GM18867 (cell line): ENCODE results near the gene C16orf90.
"Not testable (repeated sequence)": the region's sequence is repeated elsewhere in the genome, so short reads cannot be mapped to it uniquely, and the experiment has no call there.

Experiments used
- ATAC-seq: cut with Tn5 transposase; IDR thresholded peaks from one replicate; pipeline ENCODE4 v1.9.1; 2021; ENCODE audit warnings: mild to moderate bottlenecking, moderate library complexity; ENCODE audit not compliant: unreplicated experiment

The C16orf90 gene

DNA sequence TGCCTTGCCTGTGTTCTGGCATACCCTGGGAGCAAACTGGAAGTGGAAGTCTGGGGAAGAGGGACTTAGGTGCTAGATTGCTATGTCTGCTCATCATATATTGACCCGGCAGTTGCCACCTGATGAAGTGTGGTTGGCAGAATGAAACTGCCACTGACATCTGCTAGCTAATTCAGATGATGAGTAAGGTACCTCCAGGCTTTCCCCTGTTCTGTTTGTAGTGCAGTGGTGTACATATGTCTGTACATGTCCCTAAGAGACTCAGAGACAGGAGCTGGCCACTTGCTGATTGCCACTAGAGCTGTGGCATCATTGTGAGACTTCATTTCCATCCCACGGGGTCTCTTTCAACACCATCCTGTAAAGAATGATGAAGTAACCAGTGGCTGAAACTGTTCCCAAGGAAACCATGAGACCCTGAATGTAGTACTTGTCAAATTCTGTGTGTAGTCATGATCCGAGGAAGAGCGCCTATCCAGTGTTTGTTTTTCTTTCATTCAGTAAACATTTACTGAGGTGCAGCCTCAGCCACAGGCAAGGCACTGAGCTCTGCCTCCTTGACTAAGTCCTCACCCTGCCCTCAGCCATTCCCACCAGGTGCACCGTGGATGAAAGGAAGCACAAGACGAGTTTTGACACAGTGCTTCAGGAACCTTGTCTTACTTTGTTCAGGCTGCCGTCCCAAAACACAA lies 18.7 kb upstream of the C16orf90 start:
- ATAC-seq, result no peak

- no peak for ATAC-seq
Observed at GRCh38 chr16:3511286-3512180, 16.2 kb upstream of the C16orf90 start.

GRCh38 chr16:3510416-3510815 lies 15.1 kb upstream of the C16orf90 start:
- ATAC-seq, result no peak

DNA sequence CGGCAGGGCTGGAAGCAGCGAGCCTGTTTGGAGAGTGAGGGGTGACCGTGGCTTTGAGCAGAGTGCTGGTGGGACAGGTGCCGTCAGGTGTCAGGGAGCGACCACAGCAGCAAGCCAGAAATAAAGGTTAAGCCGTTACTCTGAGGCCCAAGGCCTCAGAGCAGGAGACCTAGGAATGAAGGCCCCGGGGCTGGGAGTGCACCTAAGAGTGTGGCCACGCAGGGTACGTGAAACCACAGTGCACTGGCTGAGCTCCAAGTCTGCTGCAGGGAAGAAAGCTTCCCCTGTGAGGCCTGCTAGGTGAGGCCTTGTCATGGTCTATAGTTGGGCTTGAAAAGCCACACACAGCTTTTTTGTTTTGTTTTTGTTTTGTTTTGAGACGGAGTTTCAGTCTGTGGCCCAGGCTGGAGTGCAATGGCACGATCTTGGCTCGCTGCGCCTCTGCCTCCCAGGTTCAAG lies 14.2 kb upstream of the C16orf90 start:
- peak; percentile 71 for ATAC-seq

DNA sequence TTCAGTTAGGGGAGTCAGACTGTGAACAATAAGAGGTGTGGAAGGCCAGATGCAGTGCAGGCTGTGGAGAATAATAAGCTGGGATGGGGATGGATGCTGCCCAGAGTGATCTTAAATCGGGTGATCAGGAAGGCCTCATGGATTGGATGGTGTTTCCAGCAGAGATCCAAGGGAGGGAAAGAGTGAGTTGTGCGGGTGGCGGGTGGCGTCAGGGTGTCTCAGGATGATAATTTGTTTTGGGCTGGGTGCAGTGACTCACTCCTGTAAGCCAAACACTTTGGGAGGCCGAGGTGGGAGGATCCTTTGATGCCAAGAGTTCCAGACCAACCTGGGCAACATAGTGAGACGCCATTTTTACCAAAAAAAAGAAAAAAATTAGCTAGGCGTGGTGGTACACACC lies 13.4 kb upstream of the C16orf90 start:
- ATAC-seq, result no peak

- no peak for ATAC-seq
Observed at GRCh38 chr16:3503523-3503922, 8.2 kb upstream of the C16orf90 start.

DNA sequence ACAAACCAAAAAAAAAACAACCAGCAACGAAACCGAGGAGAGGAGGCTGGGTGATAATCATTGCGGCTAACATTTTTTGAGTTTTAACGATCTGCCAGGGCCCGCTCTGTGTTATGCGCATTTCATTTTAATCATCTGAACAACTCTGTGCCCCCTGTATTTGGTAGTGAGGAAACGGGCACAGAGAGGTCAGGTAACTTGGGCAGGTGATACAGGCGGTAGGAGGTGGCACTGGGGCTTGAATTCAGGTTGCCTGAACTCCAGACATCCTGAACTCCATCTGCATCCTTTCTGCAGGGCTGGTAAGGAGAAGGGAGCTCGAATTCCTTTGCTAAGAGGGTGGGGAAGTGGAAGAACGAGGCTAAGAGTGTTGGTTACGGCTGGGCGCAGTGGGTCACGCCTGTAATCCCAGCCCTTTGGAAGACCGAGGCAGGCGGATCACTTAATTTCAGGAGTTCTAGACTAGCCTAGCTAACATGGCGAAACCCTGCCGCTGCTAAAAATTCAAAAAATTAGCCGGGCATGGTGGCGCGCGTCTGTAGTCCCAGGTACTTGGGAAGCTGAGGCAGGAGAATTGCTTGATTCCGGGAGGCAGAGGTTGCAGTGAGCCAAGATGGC lies 6.6 kb upstream of the C16orf90 start:
- ATAC-seq, result no peak

- ATAC-seq, result not testable (repeated sequence)
Observed at GRCh38 chr16:3501412-3501761, 6.1 kb upstream of the C16orf90 start.

- no peak for ATAC-seq
Observed at GRCh38 chr16:3498988-3499387, 3.7 kb upstream of the C16orf90 start.

- ATAC-seq, result no peak
Observed at GRCh38 chr16:3497771-3498170, 2.5 kb upstream of the C16orf90 start.

- ATAC-seq, result no peak
Observed at GRCh38 chr16:3496386-3496785, 1.1 kb upstream of the C16orf90 start.

DNA sequence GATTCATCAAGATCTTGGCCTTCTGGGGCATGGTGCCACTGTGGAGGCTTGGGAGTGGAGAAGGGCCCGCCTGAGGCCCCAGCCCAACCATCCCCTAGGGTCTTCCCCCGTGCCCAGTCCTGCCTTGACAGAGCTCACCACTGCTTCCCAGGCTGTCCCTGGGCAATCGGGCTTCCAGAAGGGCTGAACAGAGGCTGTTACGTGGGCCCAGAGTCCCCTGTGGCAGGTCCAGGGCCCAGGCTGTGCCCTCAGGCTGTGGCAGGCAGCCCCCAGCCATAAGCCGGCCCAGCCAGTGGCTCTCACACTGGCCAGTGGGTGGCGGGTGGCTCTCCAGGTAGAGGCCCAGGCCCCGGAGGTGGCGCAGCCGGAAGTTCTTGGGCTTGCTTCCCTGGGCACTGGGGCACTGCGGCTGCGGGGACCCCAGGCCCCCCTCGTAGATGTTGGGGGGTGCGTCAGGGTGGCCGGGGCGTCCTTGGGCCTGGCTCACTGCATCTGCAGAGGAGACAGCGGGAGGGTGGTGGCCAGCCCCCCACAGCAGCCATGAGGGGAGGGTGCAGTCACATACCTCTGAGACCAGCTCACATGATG lies 809 bp downstream of the C16orf90 start:
- no peak for ATAC-seq

DNA sequence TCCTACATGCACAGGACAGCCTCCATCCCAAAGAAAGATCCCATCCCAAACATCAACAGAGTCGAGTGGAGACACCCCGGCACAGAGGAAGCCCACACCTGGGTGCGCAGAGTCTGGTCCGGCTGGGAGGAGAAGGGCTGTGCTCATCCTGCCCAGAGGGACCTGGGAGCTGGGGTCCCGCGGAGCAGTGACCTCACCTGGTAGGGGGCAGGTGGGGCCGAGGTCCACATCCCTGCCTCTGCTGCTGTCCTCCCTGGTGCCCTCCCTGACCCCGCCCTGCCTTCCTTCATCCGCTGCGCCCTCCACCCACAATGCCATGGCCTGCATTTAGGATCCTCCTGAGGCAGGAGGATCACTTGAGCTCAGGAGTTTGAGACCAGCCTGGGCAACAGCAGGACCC lies 2.9 kb downstream of the C16orf90 start:
- ATAC-seq, result no peak

GRCh38 chr16:3490911-3491629 lies 4.2 kb downstream of the C16orf90 start:
- no peak for ATAC-seq

GRCh38 chr16:3488801-3489200 lies 6.5 kb downstream of the C16orf90 start:
- ATAC-seq, result no peak

- no peak for ATAC-seq
Observed at GRCh38 chr16:3487521-3488410, 7.5 kb downstream of the C16orf90 start.

DNA sequence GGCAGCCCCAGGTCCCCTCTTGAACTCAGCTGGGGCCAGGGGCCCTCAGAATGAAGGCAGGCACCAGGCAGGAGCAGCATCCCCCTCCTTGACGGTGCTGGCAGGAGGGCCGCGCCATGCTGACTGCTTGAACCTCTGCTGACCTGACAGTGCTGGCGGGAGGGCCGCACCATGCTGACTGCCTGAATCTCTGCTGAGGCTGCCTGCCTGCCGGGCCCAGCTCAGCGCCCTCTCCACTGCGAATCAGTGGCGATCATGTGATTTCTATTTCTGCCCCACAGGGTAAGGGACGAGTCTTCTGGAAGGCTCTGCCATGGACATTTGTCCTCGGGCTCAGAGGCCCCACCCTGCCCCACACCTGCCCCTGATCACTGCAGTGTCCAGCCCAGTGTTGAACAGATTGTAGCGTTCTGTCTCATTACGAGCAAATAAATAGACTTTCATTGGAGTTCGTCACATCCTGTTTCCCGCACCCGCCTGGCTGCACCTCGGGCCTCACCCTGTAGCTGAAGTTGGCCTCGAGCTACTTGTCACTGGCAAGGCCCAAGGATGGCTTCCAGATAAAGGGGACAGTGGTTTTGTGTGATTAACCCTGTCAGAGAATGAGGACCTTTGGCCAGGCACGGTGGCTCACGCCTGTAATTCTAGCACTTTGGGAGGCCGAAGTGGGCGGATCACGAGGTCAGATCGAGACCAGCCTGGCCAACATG lies 8.6 kb downstream of the C16orf90 start:
- ATAC-seq, result no peak

- no peak for ATAC-seq
Observed at GRCh38 chr16:3485821-3486505, 9.3 kb downstream of the C16orf90 start.
